SK-N-SH (cell line): Measurements from ENCODE around the gene SH3D19. TPM values are rescaled to one million over a fixed set of nuclear protein-coding genes. Genes with fewer than 3 reads are reported as not detected.

Experiments
- CTCF ChIA-PET: fragments of 300-600, 350-600 bp; formaldehyde crosslinking; extraction: SDS; loops from one replicate; lab custom pipeline; 2021; lab: Yijun Ruan, JAX
- POLR2A ChIA-PET: fragments of 350-600 bp; sonication (Branson Sonifier 250); formaldehyde crosslinking; extraction: SDS; loops from one replicate; lab custom pipeline; 2020; ENCODE audit warnings: antibody characterized with exemption, inconsistent platforms; lab: Yijun Ruan, JAX
- DNase-seq: peaks from one replicate; pipeline ENCODE4 v3.0.0; 2012
- H2AFZ ChIP-seq: fragments of 200-600 bp; sonication (generic); 2 replicates; pipeline ENCODE4 v1.8.1; 2016; ENCODE audit warnings: antibody characterized with exemption, mild to moderate bottlenecking, low read depth
- H3F3A ChIP-seq: fragments of 200-600 bp; sonication (generic); replicated peaks from 2 replicates; pipeline ENCODE3; 2016; ENCODE audit warnings: antibody characterized with exemption, mild to moderate bottlenecking; ENCODE audit not compliant: insufficient read depth
- H3K27ac ChIP-seq, 2 experiments: fragments of 200-500 bp in 1 of 2; fragments of 200-600 bp in 1 of 2; sonication (Bioruptor generic) in 1 of 2; sonication (generic), shearing (Covaris generic) in 1 of 2; 2 replicates each; pipeline versions ENCODE4 v1.5.1 to v1.6.1; 2014 to 2016; ENCODE audit warnings: low read depth in 2 of 2, inconsistent platforms in 1 of 2, low read length in 1 of 2, mild to moderate bottlenecking in 1 of 2, mixed read lengths in 1 of 2
- H3K27me3 ChIP-seq: fragments of 200-600 bp; sonication (generic), shearing (Covaris generic); 2 replicates; pipeline ENCODE4 v1.6.1; 2016; ENCODE audit warnings: mixed run types; ENCODE audit not compliant: insufficient read depth
- H3K36me3 ChIP-seq, 2 experiments: fragments of 200-500 bp in 1 of 2; fragments of 200-600 bp in 1 of 2; sonication (Bioruptor generic) in 1 of 2; sonication (generic) in 1 of 2; replicated peaks in 1 of 2; 2 replicates each; pipeline versions ENCODE3 to v1.5.1; 2014 to 2016; ENCODE audit warnings: low read length in 1 of 2, mild to moderate bottlenecking in 1 of 2; ENCODE audit not compliant: insufficient read depth in 2 of 2, control insufficient read depth in 1 of 2
- H3K4me1 ChIP-seq, 2 experiments: fragments of 200-500 bp in 1 of 2; fragments of 200-600 bp in 1 of 2; sonication (Bioruptor generic) in 1 of 2; sonication (generic), shearing (Covaris generic) in 1 of 2; 2 replicates each; pipeline versions ENCODE4 v1.5.1 to v1.6.1; 2014 to 2016; ENCODE audit warnings: low read depth in 1 of 2, low read length in 1 of 2, mixed run types in 1 of 2; ENCODE audit not compliant: insufficient read depth in 2 of 2, control insufficient read depth in 1 of 2
- H3K4me2 ChIP-seq: fragments of 200-600 bp; sonication (generic), shearing (Covaris generic); 2 replicates; pipeline ENCODE4 v1.6.1; 2017; ENCODE audit warnings: mixed run types
- H3K4me3 ChIP-seq, 2 experiments: fragments of 200-500 bp in 1 of 2; fragments of 200-600 bp in 1 of 2; sonication (Bioruptor generic) in 1 of 2; sonication (generic), shearing (Covaris generic) in 1 of 2; 2 replicates each; pipeline versions ENCODE4 v1.5.1 to v1.8.1; 2014 to 2016; ENCODE audit warnings: low read depth in 2 of 2, inconsistent platforms in 1 of 2, low read length in 1 of 2, mild to moderate bottlenecking in 1 of 2, mixed read lengths in 1 of 2, moderate library complexity in 1 of 2
- H3K79me2 ChIP-seq: fragments of 200-600 bp; sonication (generic); 2 replicates; pipeline ENCODE4 v1.8.1; 2017; ENCODE audit warnings: mild to moderate bottlenecking; ENCODE audit not compliant: insufficient read depth
- H3K9ac ChIP-seq: fragments of 200-600 bp; sonication (generic); 2 replicates; pipeline ENCODE4 v1.6.1; 2017; ENCODE audit warnings: mixed run types
- H3K9me2 ChIP-seq: fragments of 200-600 bp; sonication (generic); 2 replicates; pipeline ENCODE4 v1.6.1; 2017; ENCODE audit warnings: mixed run types
- H3K9me3 ChIP-seq: fragments of 200-600 bp; sonication (generic); 2 replicates; pipeline ENCODE4 v1.6.1; 2017; ENCODE audit warnings: mixed run types, mild to moderate bottlenecking, moderate library complexity
- H4K20me1 ChIP-seq: fragments of 200-600 bp; sonication (generic); 2 replicates; pipeline ENCODE4 v1.6.1; 2017; ENCODE audit warnings: mild to moderate bottlenecking, mixed run types; ENCODE audit not compliant: insufficient read depth
- EP300 ChIP-seq, 2 experiments: IDR thresholded peaks; 2 replicates each; pipeline versions ENCODE4 v1.4.0 to v1.6.1; 2012; ENCODE audit warnings: borderline replicate concordance in 1 of 2, low read depth in 1 of 2, low read length in 1 of 2
- EZH2phosphoT487 ChIP-seq: fragments of 200-600 bp; sonication (generic); IDR thresholded peaks from 2 replicates; pipeline ENCODE4 v1.6.1; 2017; ENCODE audit warnings: low read depth, mixed run types, mild to moderate bottlenecking, antibody characterized with exemption, moderate library complexity, borderline replicate concordance
- FOSL2 ChIP-seq: IDR thresholded peaks from 2 replicates; pipeline ENCODE4 v1.4.0; 2012; ENCODE audit warnings: low read depth, mild to moderate bottlenecking, moderate library complexity, borderline replicate concordance
- FOXJ3 ChIP-seq: sonication (generic); formaldehyde crosslinking; IDR thresholded peaks from 2 replicates; pipeline ENCODE4 v1.5.1; 2020; ENCODE audit warnings: mild to moderate bottlenecking, missing genetic modification reagents
- FOXM1 ChIP-seq: IDR thresholded peaks from 2 replicates; pipeline ENCODE4 v1.4.0; 2012; ENCODE audit warnings: low read depth, mild to moderate bottlenecking
- GABPA ChIP-seq: IDR thresholded peaks from 2 replicates; pipeline ENCODE4 v1.4.0; 2012; ENCODE audit warnings: low read depth, mild to moderate bottlenecking
- GATA2 ChIP-seq: sonication (generic); formaldehyde crosslinking; IDR thresholded peaks from 2 replicates; pipeline ENCODE4 v1.5.0; 2020; ENCODE audit warnings: mild to moderate bottlenecking, missing genetic modification reagents
- JUND ChIP-seq: IDR thresholded peaks from 2 replicates; pipeline ENCODE4 v1.4.0; 2012
- MAX ChIP-seq: IDR thresholded peaks from 2 replicates; pipeline ENCODE4 v1.4.0; 2012; ENCODE audit warnings: low read depth
- NFIC ChIP-seq: IDR thresholded peaks from 2 replicates; pipeline ENCODE4 v1.4.0; 2012; ENCODE audit warnings: borderline replicate concordance
- NRF1 ChIP-seq: IDR thresholded peaks from 2 replicates; pipeline ENCODE4 v1.6.1; 2012; ENCODE audit warnings: low read depth, mild to moderate bottlenecking, low read length
- PBX3 ChIP-seq: IDR thresholded peaks from 2 replicates; pipeline ENCODE4; 2012
- POLR2AphosphoS5 ChIP-seq: IDR thresholded peaks from 2 replicates; pipeline ENCODE4 v1.6.1; 2012; ENCODE audit warnings: low read depth, low read length
- RCOR1 ChIP-seq: fragments of 150-350 bp; IDR thresholded peaks from 2 replicates; pipeline ENCODE4 v1.6.1; 2017; ENCODE audit warnings: antibody characterized with exemption, low read length
- REST ChIP-seq: IDR thresholded peaks from 2 replicates; pipeline ENCODE4 v1.6.1; 2012; ENCODE audit warnings: mild to moderate bottlenecking, low read depth, low read length, moderate library complexity
- RXRA ChIP-seq: IDR thresholded peaks from 2 replicates; pipeline ENCODE4 v1.4.0; 2012; ENCODE audit warnings: low read depth, mild to moderate bottlenecking, borderline replicate concordance
- SIN3A ChIP-seq: IDR thresholded peaks from 2 replicates; pipeline ENCODE4 v1.6.1; 2012; ENCODE audit warnings: low read depth, mild to moderate bottlenecking, low read length, moderate library complexity, borderline replicate concordance
- TCF12 ChIP-seq: IDR thresholded peaks from 2 replicates; pipeline ENCODE4 v1.4.0; 2012
- USF1 ChIP-seq: IDR thresholded peaks from 2 replicates; pipeline ENCODE4 v1.4.0; 2012; ENCODE audit warnings: low read depth, borderline replicate concordance
- WGBS: methylation state at CpG from one replicate; pipeline ENCODE4 v1.1.6; 2017; ENCODE audit warnings: low lambda C conversion rate; 5-methylcytosine and 5-hydroxymethylcytosine counted together
- polyA plus RNA-seq, 3 experiments: library from polyadenylated mRNA; depleted of rRNA; stranded (reverse); fragments of >200 nt; gene quantifications; 2 replicates each; pipeline ENCODE4 v1.2.3, GENCODE V29; 2012

The SH3D19 gene
- polyA plus RNA-seq, 1 of the 3 experiments (the other 2 are of a cell fraction): 7.1 TPM

GRCh38 chr4:151226004-151226932 is 99.1 kb downstream of the SH3D19 start:
- Histone ChIP-seq H3K79me2 (peaks cover 33% of the 10 kb centered on the region), H3K9me2 (no peaks in the 10 kb centered on the region), H3K27ac (peak overlapping the region; percentile 60 to 90; a peak in 3 of 4 replicates), H3K27me3 (no peaks in the 10 kb centered on the region), H3K4me3 (peak overlapping the region; percentile 22 to 60; a peak in 3 of 4 replicates), H3K9me3 (no peaks in the 10 kb centered on the region), H3K4me1 (peaks cover 2 to 26% of the 10 kb centered on the region in 2 experiments; a peak in 3 of 4 replicates), H3K4me2 (peak overlapping the region; percentile 75), H4K20me1 (no peaks in the 10 kb centered on the region), H3K9ac (peak overlapping the region; percentile 66), H3K36me3 (peaks cover 0 to 18% of the 10 kb centered on the region in 2 experiments), H3F3A (peaks cover 35% of the 10 kb centered on the region), H2AFZ (peak overlapping the region; percentile 60)
- ChIA-PET POLR2A (no interaction called here), CTCF (interaction anchor here (0.9 to 1.8 kb wide), 2 partner anchors 12 to 109 kb away, joined by 3 to 7 read pairs; no protein-coding TSS in a partner anchor)
- 42% methylated on average over 10 of the region's 10 CpGs for WGBS
- DNase-seq: no peak
- TF ChIP-seq EZH2phosphoT487 (no peak), PBX3 (peak; percentile 80), TCF12 (peak; percentile 76), NRF1 (no peak), JUND (peak; percentile 95), POLR2AphosphoS5 (peak; percentile 66; the same call in 1 of the 2 replicates), RCOR1 (no peak), FOXM1 (0 out of 2 replicates have a peak, but pooled peaks have one; percentile 24), NFIC (peak; percentile 95), RXRA (peak; percentile 30; the same call in 1 of the 2 replicates), SIN3A (0 out of 2 replicates have a peak, but pooled peaks have one; percentile 39), MAX (peak; percentile 40; the same call in 1 of the 2 replicates), FOXJ3 (CRISPR knock-in tag) (no peak), FOSL2 (peak; percentile 97), EP300 (IDR thresholded peaks at IDR 0.05; ENCODE audit: borderline replicate concordance in 1 of 2, low read depth in 1 of 2, low read length in 1 of 2) (peak in 1 of 2 experiments; percentile 77; a peak in 1 of 4 replicates)

- Histone ChIP-seq H3K4me2 (no peak overlapping the region), H3K79me2 (peaks cover 20% of the 10 kb centered on the region), H3K9ac (no peak overlapping the region), H3K4me3 (no peak overlapping the region), H3K9me2 (no peaks in the 10 kb centered on the region), H3K4me1 (peaks cover 2 to 26% of the 10 kb centered on the region in 2 experiments; a peak in 3 of 4 replicates), H3K9me3 (no peaks in the 10 kb centered on the region), H4K20me1 (no peaks in the 10 kb centered on the region), H2AFZ (no peak overlapping the region), H3K27me3 (no peaks in the 10 kb centered on the region), H3K36me3 (peaks cover 0 to 26% of the 10 kb centered on the region in 2 experiments), H3F3A (peaks cover 29% of the 10 kb centered on the region), H3K27ac (no peak overlapping the region)
- POLR2A ChIA-PET: no interaction called here
- CTCF ChIA-PET: interaction anchor here (0.6 to 0.8 kb wide), 2 partner anchors 106 to 1733 kb away, joined by 3 read pairs; no protein-coding TSS in a partner anchor
- DNase-seq: no peak
- WGBS: 71% methylated on average over 4 of the region's 4 CpGs
- no peak for TF ChIP-seq GATA2 (CRISPR knock-in tag)
- no peak for TF ChIP-seq EP300 (IDR thresholded peaks at IDR 0.05; ENCODE audit: borderline replicate concordance in 1 of 2, low read depth in 1 of 2, low read length in 1 of 2)
- TF ChIP-seq REST: no peak
- TF ChIP-seq FOXM1: no peak
- TF ChIP-seq FOXJ3 (CRISPR knock-in tag): no peak
- TF ChIP-seq GABPA: no peak
- no peak for TF ChIP-seq RXRA
- TF ChIP-seq USF1: no peak
These were observed 101.9 kb downstream of the SH3D19 start for GRCh38 chr4:151223465-151223864.
